Erythroblast (primary cell): Measurements from ENCODE around the gene TLL2.

Experiments
- GATA1 ChIP-seq: IDR thresholded peaks from 2 replicates; pipeline ENCODE4 v1.6.1; 2011; ENCODE audit warnings: low read depth, mild to moderate bottlenecking, control low read depth, low read length, moderate library complexity
- POLR2A ChIP-seq: IDR thresholded peaks from 2 replicates; pipeline ENCODE4 v1.6.1; 2011; ENCODE audit warnings: mild to moderate bottlenecking, low read length

GRCh38 chr10:96345222-96345621 lies 168.5 kb downstream of the TLL2 start:
- TF ChIP-seq POLR2A (no peak), GATA1 (no peak)
